Mammary epithelial cell (primary cell): Measurements from ENCODE around the gene SVOPL.

ENCODE experiments used
- EZH2 ChIP-seq: IDR thresholded peaks from 2 replicates; pipeline ENCODE4 v1.6.1; 2012; ENCODE audit warnings: low read length, inconsistent platforms, borderline replicate concordance
- TF ChIP-seq, protein P1 (sequence below), 2 donors: IDR thresholded peaks in 1 of 2; conservative IDR thresholded peaks in 1 of 2; 2 replicates each; pipeline ENCODE4 v1.5.1; 2011 to 2012; ENCODE audit warnings: inconsistent platforms in 2 of 2, low read length in 2 of 2, mild to moderate bottlenecking in 2 of 2, control low read depth in 1 of 2, low read depth in 1 of 2; ENCODE audit not compliant: insufficient read depth in 1 of 2; ENCODE audit errors: extremely low read depth in 1 of 2

DNA sequence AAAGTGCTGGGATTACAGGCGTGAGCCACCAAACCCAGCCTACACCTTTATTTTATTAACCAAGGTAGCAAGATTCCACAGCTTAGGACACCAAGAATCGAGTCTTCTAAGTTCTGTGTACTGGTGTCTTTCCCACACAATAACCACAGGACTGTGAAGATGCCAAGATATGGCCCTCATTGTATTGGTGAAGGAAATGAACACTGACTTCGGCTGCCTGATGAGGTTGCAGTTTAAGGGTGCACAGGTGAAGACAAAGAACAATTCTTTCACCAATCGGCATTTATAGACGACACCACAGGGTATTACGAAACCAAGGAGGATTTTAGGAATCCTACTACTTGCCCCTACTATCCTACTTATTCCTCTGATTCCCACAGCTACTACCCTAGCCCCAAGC lies 47.5 kb upstream of the SVOPL start:
- TF ChIP-seq, protein P1, sequence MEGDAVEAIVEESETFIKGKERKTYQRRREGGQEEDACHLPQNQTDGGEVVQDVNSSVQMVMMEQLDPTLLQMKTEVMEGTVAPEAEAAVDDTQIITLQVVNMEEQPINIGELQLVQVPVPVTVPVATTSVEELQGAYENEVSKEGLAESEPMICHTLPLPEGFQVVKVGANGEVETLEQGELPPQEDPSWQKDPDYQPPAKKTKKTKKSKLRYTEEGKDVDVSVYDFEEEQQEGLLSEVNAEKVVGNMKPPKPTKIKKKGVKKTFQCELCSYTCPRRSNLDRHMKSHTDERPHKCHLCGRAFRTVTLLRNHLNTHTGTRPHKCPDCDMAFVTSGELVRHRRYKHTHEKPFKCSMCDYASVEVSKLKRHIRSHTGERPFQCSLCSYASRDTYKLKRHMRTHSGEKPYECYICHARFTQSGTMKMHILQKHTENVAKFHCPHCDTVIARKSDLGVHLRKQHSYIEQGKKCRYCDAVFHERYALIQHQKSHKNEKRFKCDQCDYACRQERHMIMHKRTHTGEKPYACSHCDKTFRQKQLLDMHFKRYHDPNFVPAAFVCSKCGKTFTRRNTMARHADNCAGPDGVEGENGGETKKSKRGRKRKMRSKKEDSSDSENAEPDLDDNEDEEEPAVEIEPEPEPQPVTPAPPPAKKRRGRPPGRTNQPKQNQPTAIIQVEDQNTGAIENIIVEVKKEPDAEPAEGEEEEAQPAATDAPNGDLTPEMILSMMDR (conservative IDR thresholded peaks at IDR 0.05 in 1 of 2, IDR thresholded peaks at IDR 0.05 in 1 of 2; ENCODE audit: extremely low read depth in 1 of 2, insufficient read depth in 1 of 2, low read depth in 1 of 2, low read length in 2 of 2) = no peak
- no peak for TF ChIP-seq EZH2
